ENCODE measurements around the gene ARHGEF12.

Gene ARHGEF12

GRCh38 chr11:120334894-120335462 lies 1.2 kb upstream of the ARHGEF12 start:
- Histone ChIP-seq H3K36me3 (ENCODE audit: insufficient read depth, low read depth, low read length) (peaks cover 18% of the 10 kb centered on the region), H3K27me3 (ENCODE audit: insufficient read depth, low read length) (no peaks in the 10 kb centered on the region), H3K4me3 (ENCODE audit: low read length) (peak overlapping the region; percentile 97), H3K9me3 (ENCODE audit: insufficient read depth, low read depth, low read length) (no peaks in the 10 kb centered on the region), H3K27ac (ENCODE audit: low read length) (no peak overlapping the region), H3K9ac (ENCODE audit: low read depth, low read length) (peak overlapping the region; percentile 77; the same call in 1 of the 2 replicates), H3K4me1 (ENCODE audit: insufficient read depth, low read length) (peaks cover 8% of the 10 kb centered on the region)

GRCh38 chr11:120335556-120335907 lies 681 bp upstream of the ARHGEF12 start:
- H3K4me3 ChIP-seq (ENCODE audit: low read length) = peak overlapping the region; percentile 97
- peak overlapping the region; percentile 53 for H3K27ac ChIP-seq (ENCODE audit: low read length)
- no peaks in the 10 kb centered on the region for H3K9me3 ChIP-seq (ENCODE audit: insufficient read depth, low read depth, low read length)
- peak overlapping the region; percentile 77; the same call in 1 of the 2 replicates for H3K9ac ChIP-seq (ENCODE audit: low read depth, low read length)
- H3K4me1 ChIP-seq (ENCODE audit: insufficient read depth, low read length) = peaks cover 8% of the 10 kb centered on the region
- H3K27me3 ChIP-seq (ENCODE audit: insufficient read depth, low read length) = no peaks in the 10 kb centered on the region
- H3K36me3 ChIP-seq (ENCODE audit: insufficient read depth, low read depth, low read length) = peaks cover 13% of the 10 kb centered on the region

GRCh38 chr11:120336641-120337354 lies 585 bp downstream of the ARHGEF12 start:
- H3K27me3 ChIP-seq (ENCODE audit: insufficient read depth, low read length) = no peaks in the 10 kb centered on the region
- no peaks in the 10 kb centered on the region for H3K9me3 ChIP-seq (ENCODE audit: insufficient read depth, low read depth, low read length)
- peaks cover 2% of the 10 kb centered on the region for H3K36me3 ChIP-seq (ENCODE audit: insufficient read depth, low read depth, low read length)
- H3K4me3 ChIP-seq (ENCODE audit: low read length) = peak overlapping the region; percentile 97
- H3K9ac ChIP-seq (ENCODE audit: low read depth, low read length) = peak overlapping the region; percentile 85
- no peak overlapping the region for H3K27ac ChIP-seq (ENCODE audit: low read length)
- peaks cover 8% of the 10 kb centered on the region for H3K4me1 ChIP-seq (ENCODE audit: insufficient read depth, low read length)

GRCh38 chr11:120337355-120338106 lies 1.3 kb downstream of the ARHGEF12 start:
- H3K9me3 ChIP-seq (ENCODE audit: insufficient read depth, low read depth, low read length) = no peaks in the 10 kb centered on the region
- no peak overlapping the region for H3K27ac ChIP-seq (ENCODE audit: low read length)
- no peaks in the 10 kb centered on the region for H3K27me3 ChIP-seq (ENCODE audit: insufficient read depth, low read length)
- H3K4me3 ChIP-seq (ENCODE audit: low read length) = peak overlapping the region; percentile 97
- peak overlapping the region; percentile 85 for H3K9ac ChIP-seq (ENCODE audit: low read depth, low read length)
- H3K4me1 ChIP-seq (ENCODE audit: insufficient read depth, low read length) = peaks cover 8% of the 10 kb centered on the region
- no peaks in the 10 kb centered on the region for H3K36me3 ChIP-seq (ENCODE audit: insufficient read depth, low read depth, low read length)

GRCh38 chr11:120338107-120338933 lies 2.1 kb downstream of the ARHGEF12 start:
- peak overlapping the region; percentile 85; the same call in 1 of the 2 replicates for H3K9ac ChIP-seq (ENCODE audit: low read depth, low read length)
- no peak overlapping the region for H3K27ac ChIP-seq (ENCODE audit: low read length)
- H3K4me1 ChIP-seq (ENCODE audit: insufficient read depth, low read length) = peaks cover 8% of the 10 kb centered on the region
- H3K9me3 ChIP-seq (ENCODE audit: insufficient read depth, low read depth, low read length) = no peaks in the 10 kb centered on the region
- no peaks in the 10 kb centered on the region for H3K27me3 ChIP-seq (ENCODE audit: insufficient read depth, low read length)
- no peaks in the 10 kb centered on the region for H3K36me3 ChIP-seq (ENCODE audit: insufficient read depth, low read depth, low read length)
- H3K4me3 ChIP-seq (ENCODE audit: low read length) = peak overlapping the region; percentile 97

GRCh38 chr11:120339394-120339890 lies 3.2 kb downstream of the ARHGEF12 start:
- Histone ChIP-seq H3K9me3 (ENCODE audit: insufficient read depth, low read depth, low read length) (no peaks in the 10 kb centered on the region), H3K4me1 (ENCODE audit: insufficient read depth, low read length) (peaks cover 8% of the 10 kb centered on the region), H3K4me3 (ENCODE audit: low read length) (peak overlapping the region; percentile 37; the same call in 1 of the 2 replicates), H3K9ac (ENCODE audit: low read depth, low read length) (no peak overlapping the region), H3K27ac (ENCODE audit: low read length) (no peak overlapping the region), H3K36me3 (ENCODE audit: insufficient read depth, low read depth, low read length) (no peaks in the 10 kb centered on the region), H3K27me3 (ENCODE audit: insufficient read depth, low read length) (no peaks in the 10 kb centered on the region)

- no peak overlapping the region for H3K27ac ChIP-seq (ENCODE audit: low read length)
- no peaks in the 10 kb centered on the region for H3K36me3 ChIP-seq (ENCODE audit: insufficient read depth, low read depth, low read length)
- no peaks in the 10 kb centered on the region for H3K27me3 ChIP-seq (ENCODE audit: insufficient read depth, low read length)
- H3K4me3 ChIP-seq (ENCODE audit: low read length) = no peak overlapping the region
- H3K9me3 ChIP-seq (ENCODE audit: insufficient read depth, low read depth, low read length) = no peaks in the 10 kb centered on the region
- peaks cover 8% of the 10 kb centered on the region for H3K4me1 ChIP-seq (ENCODE audit: insufficient read depth, low read length)
- no peak overlapping the region for H3K9ac ChIP-seq (ENCODE audit: low read depth, low read length)
These were observed 4.3 kb downstream of the ARHGEF12 start for GRCh38 chr11:120340529-120340928.

- peaks cover 8% of the 10 kb centered on the region for H3K4me1 ChIP-seq (ENCODE audit: insufficient read depth, low read length)
- no peak overlapping the region for H3K4me3 ChIP-seq (ENCODE audit: low read length)
- no peak overlapping the region for H3K27ac ChIP-seq (ENCODE audit: low read length)
- H3K9me3 ChIP-seq (ENCODE audit: insufficient read depth, low read depth, low read length) = no peaks in the 10 kb centered on the region
- no peaks in the 10 kb centered on the region for H3K36me3 ChIP-seq (ENCODE audit: insufficient read depth, low read depth, low read length)
- H3K27me3 ChIP-seq (ENCODE audit: insufficient read depth, low read length) = no peaks in the 10 kb centered on the region
- H3K9ac ChIP-seq (ENCODE audit: low read depth, low read length) = no peak overlapping the region
These were observed 6.0 kb downstream of the ARHGEF12 start for GRCh38 chr11:120342226-120342625.

GRCh38 chr11:120342678-120343077 lies 6.5 kb downstream of the ARHGEF12 start:
- Histone ChIP-seq H3K27ac (ENCODE audit: low read length) (no peak overlapping the region), H3K9me3 (ENCODE audit: insufficient read depth, low read depth, low read length) (no peaks in the 10 kb centered on the region), H3K4me3 (ENCODE audit: low read length) (no peak overlapping the region), H3K9ac (ENCODE audit: low read depth, low read length) (no peak overlapping the region), H3K36me3 (ENCODE audit: insufficient read depth, low read depth, low read length) (no peaks in the 10 kb centered on the region), H3K4me1 (ENCODE audit: insufficient read depth, low read length) (peaks cover 8% of the 10 kb centered on the region), H3K27me3 (ENCODE audit: insufficient read depth, low read length) (no peaks in the 10 kb centered on the region)

GRCh38 chr11:120343429-120343828 lies 7.2 kb downstream of the ARHGEF12 start:
- H3K4me1 ChIP-seq (ENCODE audit: insufficient read depth, low read length) = peaks cover 3% of the 10 kb centered on the region

GRCh38 chr11:120344302-120345004 lies 8.2 kb downstream of the ARHGEF12 start:
- Histone ChIP-seq H3K9ac (ENCODE audit: low read depth, low read length) (no peak overlapping the region), H3K27ac (ENCODE audit: low read length) (no peak overlapping the region), H3K36me3 (ENCODE audit: insufficient read depth, low read depth, low read length) (no peaks in the 10 kb centered on the region), H3K9me3 (ENCODE audit: insufficient read depth, low read depth, low read length) (no peaks in the 10 kb centered on the region), H3K27me3 (ENCODE audit: insufficient read depth, low read length) (no peaks in the 10 kb centered on the region), H3K4me1 (ENCODE audit: insufficient read depth, low read length) (no peaks in the 10 kb centered on the region), H3K4me3 (ENCODE audit: low read length) (no peak overlapping the region)

More at GRCh38 chr11:120343429-120343828, 7.2 kb downstream of the ARHGEF12 start:
- no peak overlapping the region for H3K9ac ChIP-seq (ENCODE audit: low read depth, low read length)
- H3K36me3 ChIP-seq (ENCODE audit: insufficient read depth, low read depth, low read length) = no peaks in the 10 kb centered on the region
- H3K27me3 ChIP-seq (ENCODE audit: insufficient read depth, low read length) = no peaks in the 10 kb centered on the region
- H3K9me3 ChIP-seq (ENCODE audit: insufficient read depth, low read depth, low read length) = no peaks in the 10 kb centered on the region
- H3K27ac ChIP-seq (ENCODE audit: low read length) = no peak overlapping the region
- H3K4me3 ChIP-seq (ENCODE audit: low read length) = no peak overlapping the region

All from iPS-20b (cell line).